HG02943 (cell line): Measurements from ENCODE around the gene PEX14.
"Not testable (repeated sequence)": the region's sequence is repeated elsewhere in the genome, so short reads cannot be mapped to it uniquely, and the experiment has no call there.

Experiments
- ATAC-seq: cut with Tn5 transposase; IDR thresholded peaks from one replicate; pipeline ENCODE4 v1.9.1; 2021; ENCODE audit warnings: mild to moderate bottlenecking, low read depth, moderate library complexity; ENCODE audit not compliant: unreplicated experiment

The PEX14 gene

GRCh38 chr1:10494418-10494753 lies 19.6 kb downstream of the PEX14 start:
- peak; percentile 11 for ATAC-seq

GRCh38 chr1:10494754-10495474 lies 20.2 kb downstream of the PEX14 start:
- ATAC-seq = peak; percentile 60

- ATAC-seq = no peak
Observed at GRCh38 chr1:10495475-10495817, 20.7 kb downstream of the PEX14 start.

GRCh38 chr1:10495952-10496351 lies 21.2 kb downstream of the PEX14 start:
- no peak for ATAC-seq

- no peak for ATAC-seq
Observed at GRCh38 chr1:10497109-10497508, 22.4 kb downstream of the PEX14 start.

DNA sequence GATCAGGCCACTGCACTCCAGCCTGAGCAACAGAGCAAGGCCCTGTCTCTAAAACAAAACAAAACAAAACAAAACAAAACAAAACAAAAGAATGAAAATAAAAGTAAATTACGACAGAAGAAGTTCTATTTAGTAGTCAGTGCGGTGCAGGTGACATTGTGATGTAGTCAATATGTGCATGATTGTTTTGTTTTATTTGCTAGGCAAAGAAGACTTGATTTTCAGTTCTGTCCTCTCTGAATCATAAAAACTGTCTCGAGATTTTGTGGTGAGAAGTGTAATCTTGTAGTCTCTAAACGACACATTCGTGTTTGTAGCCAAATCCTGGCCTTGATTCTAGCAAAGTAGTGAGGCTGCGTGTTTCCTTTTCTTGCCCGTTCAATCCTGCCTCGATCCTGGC lies 23.5 kb downstream of the PEX14 start:
- no peak for ATAC-seq

DNA sequence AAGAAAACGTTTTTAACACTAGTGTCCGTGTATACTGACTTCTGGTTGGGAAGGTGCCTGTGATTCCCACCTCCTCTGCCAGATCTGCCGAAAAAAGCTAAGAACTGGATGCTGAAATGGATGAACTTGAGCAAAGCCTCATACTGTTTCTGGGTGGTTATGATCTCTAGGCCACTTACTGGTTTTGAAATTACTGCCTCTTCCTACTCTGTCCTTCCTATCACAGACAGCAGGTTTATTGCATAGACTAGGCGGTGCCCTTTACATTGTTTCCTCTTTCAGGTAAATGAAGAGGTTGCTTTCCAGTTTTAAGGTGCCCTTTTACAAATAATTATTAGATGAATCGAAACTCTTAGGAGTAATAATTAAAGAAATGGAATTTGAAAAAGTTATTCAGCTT lies 27.5 kb downstream of the PEX14 start:
- no peak for ATAC-seq

DNA sequence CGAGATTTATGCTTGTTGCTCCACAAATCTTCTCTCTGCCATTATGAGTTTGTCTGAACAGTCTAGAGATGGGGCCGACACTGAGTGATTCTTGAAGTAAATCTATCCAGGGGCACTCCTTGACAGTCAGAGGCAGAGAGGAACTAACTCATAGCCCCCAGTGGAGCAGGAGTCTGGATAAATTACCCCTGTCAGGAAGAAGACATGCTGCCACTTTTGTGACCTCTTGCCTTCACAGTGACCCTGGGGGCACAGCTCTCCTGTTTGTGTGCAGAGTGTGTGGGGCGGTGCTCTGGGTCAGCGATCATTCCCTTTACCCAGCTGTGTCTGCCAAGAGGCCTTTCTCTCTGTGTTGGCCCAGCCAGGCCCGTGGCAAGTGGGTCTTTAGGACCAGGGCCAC lies 29.5 kb downstream of the PEX14 start:
- no peak for ATAC-seq

- not testable (repeated sequence) for ATAC-seq
Observed at GRCh38 chr1:10506046-10506676, 31.4 kb downstream of the PEX14 start.

DNA sequence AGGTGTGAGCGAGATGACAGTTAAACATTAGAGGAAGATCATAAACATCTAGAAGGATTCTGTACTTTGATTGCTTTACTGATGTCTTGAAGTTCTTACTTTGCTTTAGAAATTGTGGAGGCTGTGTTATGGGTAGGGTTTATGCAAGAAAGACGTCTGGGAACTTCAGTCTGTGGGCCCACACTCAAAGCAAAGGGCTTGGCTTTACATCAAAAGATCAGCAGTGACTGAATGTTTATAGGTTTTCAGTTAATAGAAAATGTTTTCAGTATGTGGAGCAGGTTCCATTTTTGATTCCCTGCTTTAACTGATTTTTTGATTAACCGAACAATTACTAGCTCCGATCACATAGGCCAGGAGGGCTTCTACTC lies 31.9 kb downstream of the PEX14 start:
- no peak for ATAC-seq

DNA sequence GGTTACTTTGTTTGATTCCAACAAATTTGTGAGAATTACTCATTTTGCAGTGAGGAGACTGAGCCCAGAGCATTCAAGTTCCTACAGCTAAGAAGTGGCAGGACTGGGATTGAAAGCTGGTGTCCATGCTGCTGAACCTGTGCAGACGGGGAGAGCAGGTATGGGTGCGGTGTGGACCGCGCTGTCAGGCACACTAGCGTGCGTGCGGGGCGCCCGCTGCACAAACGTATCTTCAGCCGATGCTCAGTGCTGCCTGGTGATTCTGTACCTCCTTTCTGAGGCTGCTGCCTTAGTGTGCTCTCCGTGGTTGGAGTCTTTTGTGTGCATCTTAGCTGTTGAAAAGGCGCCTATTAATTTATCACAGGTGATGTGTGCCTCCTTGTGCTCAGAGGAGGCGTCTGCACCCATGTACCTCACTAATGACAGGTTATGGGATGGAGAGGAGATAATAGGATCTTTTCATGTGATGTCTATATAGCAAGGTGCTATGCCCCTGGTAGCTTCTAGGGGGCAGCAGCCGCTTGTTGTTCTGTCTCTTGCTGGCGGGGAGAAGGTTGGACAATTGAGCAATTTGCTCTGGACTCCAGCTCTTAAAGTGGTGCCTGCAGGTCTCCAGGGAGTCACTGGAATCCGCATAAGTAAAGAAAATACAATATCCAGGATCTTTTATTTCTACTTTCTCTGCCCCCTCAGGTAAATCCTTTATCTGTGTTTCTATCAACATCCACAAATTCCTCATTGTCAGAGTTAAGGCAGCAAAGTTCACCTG lies 32.5 kb downstream of the PEX14 start:
- ATAC-seq = no peak

GRCh38 chr1:10508511-10508951 lies 33.8 kb downstream of the PEX14 start:
- no peak for ATAC-seq

- ATAC-seq = no peak
Observed at GRCh38 chr1:10509809-10510509, 35.2 kb downstream of the PEX14 start.

DNA sequence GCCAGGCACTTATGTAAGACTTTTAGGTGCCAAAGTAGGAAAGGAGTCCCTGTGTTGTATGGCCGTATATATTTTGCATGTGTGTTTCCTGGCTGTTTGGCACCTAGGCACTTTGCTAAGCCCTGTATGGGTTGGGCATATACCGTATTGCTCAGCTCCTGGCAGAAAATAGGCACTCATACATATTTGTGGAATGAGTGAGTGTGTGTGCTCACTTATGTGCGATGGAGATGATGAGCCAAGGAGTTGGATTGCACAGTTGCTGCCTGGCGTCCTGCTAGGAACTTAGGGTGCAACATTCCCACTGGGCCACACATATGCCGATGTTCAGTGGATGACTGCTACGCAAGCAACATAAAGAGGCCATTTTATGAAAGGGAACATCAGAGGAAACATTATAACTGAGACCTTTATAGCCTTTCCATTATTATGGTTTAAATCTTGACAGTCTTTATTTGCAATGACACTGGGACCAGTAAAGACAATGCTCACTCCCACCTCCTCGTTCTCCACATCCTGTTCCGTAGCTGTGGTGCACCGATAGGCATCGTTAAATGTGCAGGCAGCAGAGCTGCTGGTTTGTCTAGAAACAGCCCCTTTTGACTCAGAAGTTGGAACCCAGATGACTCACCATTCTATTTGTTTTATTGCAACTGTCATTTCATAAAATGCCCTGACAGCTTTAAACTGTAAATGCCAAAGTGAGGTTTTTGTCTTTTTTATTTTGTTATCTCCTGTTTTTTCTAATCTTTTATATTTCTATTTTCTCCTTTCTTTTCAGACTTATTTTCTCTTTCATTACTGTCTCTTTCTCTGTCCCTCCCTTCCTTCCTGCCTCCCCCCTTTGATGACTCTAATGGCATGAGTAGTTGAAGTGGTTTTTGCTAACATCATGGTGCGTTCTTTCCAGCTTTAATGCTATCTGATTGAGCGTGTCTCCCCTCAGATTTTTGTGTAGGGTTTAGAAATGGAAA lies 36.1 kb downstream of the PEX14 start:
- no peak for ATAC-seq

- ATAC-seq = no peak
Observed at GRCh38 chr1:10511494-10511885, 36.7 kb downstream of the PEX14 start.

DNA sequence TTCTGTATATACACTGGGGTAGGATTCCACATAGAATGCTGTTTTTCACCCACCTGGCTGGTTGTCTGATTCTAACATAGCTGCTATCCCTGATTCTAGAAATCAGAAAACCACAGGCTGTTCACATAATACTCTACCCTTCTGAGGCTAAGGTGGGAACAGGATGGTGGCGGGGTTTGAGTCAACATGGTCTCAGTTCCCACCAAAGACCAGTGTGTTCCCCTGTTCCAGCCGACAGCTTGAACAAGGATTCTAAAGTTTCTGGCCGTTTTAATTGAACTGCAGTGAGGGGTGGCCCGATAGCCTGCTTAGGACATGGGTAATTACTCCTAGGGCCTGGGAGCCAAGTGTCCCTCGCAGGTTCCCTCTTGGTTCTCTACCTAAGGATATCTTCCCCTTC lies 38.4 kb downstream of the PEX14 start:
- no peak for ATAC-seq

DNA sequence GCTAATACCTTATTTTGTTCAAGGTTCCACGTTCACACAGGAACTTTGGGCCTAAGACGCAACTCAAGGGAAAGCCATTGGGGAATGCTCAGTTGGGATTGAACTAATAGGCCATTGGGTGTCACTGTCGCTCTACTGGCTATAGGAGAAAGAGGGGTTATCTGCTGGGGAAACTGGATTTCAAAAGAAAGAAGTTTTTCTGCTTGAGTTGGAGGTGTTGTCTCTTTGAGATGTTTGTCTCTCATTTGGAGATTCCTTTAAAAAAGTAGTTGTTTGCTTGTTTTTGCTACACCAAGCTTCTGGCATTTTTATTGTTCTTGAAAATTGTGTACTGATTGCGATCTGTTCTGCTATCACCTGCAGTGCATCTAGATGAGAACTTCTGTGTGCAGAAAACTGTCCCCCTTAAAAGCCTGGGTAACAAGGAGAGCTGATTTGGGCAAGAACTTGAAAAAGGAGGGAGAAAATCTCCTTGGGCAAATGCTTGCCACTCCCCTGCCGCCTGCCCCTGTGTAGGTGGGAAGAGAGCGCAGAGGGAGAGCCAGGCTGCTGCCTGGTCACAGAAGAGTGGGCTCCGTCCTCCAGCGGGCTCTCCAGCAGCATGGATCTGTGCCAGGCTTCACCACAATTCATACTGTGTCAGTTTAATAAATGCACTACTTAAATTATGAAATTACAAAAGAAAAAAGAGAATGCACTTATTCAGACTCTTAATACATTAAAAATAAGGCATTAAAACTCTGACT lies 39.9 kb downstream of the PEX14 start:
- no peak for ATAC-seq

DNA sequence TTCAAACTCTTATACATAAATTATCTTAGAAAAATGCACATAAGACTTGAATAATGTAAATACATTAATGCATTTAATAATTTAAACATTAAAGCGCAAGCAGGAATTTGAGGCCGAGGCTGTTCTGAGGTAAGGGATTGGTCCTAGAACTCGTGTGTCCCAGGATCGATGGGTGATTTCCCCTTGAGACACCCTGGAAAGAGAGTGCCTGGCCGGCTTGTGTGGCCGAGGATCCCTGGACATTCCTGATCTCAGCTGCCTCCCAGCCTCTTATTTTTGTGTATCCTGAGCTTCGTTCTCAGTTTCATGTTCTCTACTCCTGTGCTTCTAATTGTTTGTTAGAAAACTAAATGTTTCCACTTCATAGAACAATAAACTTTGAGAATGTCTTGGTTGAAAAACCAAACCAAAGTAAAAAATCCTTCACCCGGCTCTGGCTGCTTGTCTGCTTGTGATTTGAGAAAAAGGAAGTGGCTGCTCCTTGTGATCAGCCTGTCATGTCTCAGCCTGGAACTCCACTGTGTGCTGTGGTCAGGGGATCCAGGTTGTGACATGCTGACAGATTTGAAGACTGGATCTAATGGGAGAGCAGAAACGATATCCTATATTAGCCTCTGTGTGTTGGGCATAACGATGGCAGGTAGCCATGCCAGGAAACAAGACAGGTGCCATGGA lies 40.7 kb downstream of the PEX14 start:
- no peak for ATAC-seq
